ENCODE data around the gene AQP3.

GRCh38 chr9:33419708-33420303 lies 27.6 kb downstream of the AQP3 start:
- TF ChIP-seq CTCF (IDR thresholded peaks at IDR 0.05; ENCODE audit: borderline replicate concordance, extremely low read depth, low read length, poor library complexity, severe bottlenecking) (no peak), EZH2 (IDR thresholded peaks at IDR 0.05; ENCODE audit: borderline replicate concordance, low read depth, low read length, severe bottlenecking) (no peak)

All from DND-41 (cell line).